Activated CD4-positive, CD25-positive, alpha-beta regulatory T cell (primary cell): Measurements from ENCODE around the gene PRICKLE2.

Experiments
- DNase-seq, 4 experiments: peaks; one replicate each; lab custom pipeline; 2025; lab: John Stamatoyannopoulos, UW

PRICKLE2 gene

DNA sequence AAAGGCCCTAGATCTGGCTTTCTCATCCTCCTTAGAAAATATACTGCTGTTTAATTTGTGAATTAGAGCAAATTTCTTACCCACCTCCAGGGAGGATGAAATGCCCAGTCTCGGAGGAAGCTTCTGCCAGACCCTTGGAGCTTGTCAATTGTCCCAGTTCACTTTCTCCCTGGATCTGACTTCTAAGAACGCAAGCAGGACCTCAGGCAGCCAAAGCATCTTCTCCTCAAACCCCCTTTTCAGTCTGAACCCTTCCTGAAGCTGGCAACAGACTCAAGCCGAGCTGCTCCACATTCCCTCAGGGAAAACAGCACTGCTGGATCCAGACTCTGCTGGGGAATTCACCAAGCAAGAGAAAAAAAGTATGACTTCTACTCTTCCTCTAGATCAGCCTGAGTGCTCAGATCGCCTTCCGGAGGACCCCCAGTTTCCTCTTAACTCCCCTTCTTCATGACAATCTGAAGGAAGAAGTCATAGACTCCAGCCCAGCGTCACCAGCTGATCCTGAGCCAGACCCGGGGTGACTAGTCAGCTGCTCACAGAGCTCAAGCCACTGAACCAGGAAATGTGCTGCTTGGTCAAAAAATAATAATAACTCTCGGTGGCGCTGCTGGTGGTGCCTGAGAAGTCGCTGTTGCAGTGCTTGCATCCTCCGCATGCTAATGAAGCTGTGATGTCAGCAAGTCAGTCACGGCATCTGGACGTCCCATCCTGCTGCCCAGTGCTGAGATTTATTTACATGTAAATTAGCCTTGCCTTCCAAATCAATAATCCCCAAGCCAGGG lies at the start of gene PRICKLE2:
TSS of gene PRICKLE2 (minus strand) at position 641 of the 785 bp plus-strand sequence. CDS start 26,539 bp downstream, outside the sequence.
- no peak for DNase-seq

GRCh38 chr3:64272842-64273241 lies 47.6 kb upstream of the PRICKLE2 start:
- no peak for DNase-seq

DNA sequence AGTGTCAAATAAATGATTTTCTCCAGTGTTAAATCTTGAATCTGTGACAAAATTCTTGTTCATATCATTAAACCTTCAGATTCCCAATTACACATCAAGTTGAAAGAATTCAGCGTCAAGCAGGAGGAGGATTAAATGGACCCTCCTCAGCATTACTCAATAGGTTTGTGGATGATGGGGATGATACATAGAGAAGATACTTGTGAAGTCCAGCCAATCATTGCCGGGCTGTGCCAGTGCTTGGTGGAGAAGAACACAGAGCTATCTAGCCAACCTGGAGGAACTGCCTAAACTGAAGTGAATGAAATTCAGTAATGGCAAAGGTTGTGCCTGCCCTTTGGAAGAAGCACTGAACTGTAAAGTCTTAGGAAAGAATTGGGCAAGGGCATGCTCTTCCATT lies 47.0 kb upstream of the PRICKLE2 start:
- DNase-seq: no peak

DNA sequence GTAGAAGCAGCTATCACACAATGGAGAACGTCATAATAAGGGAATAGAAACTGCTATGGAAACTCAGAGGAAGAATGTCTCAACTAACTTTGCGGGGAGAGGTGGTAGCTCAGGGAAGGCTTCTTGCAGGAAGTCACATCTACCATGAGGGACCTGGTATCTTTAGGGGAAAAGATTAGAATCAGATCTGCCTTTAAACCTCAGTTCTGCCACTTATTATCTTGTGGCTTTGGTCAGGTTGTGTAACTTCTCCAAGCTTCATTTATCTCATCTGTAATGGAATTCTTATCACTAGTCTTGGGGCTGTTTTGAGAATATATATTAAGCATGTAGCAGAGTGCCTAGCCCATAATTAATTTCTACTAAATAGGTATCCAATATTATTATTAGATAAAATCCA lies 46.4 kb upstream of the PRICKLE2 start:
- DNase-seq: no peak

GRCh38 chr3:64270866-64271260 lies 45.6 kb upstream of the PRICKLE2 start:
- DNase-seq: no peak

DNA sequence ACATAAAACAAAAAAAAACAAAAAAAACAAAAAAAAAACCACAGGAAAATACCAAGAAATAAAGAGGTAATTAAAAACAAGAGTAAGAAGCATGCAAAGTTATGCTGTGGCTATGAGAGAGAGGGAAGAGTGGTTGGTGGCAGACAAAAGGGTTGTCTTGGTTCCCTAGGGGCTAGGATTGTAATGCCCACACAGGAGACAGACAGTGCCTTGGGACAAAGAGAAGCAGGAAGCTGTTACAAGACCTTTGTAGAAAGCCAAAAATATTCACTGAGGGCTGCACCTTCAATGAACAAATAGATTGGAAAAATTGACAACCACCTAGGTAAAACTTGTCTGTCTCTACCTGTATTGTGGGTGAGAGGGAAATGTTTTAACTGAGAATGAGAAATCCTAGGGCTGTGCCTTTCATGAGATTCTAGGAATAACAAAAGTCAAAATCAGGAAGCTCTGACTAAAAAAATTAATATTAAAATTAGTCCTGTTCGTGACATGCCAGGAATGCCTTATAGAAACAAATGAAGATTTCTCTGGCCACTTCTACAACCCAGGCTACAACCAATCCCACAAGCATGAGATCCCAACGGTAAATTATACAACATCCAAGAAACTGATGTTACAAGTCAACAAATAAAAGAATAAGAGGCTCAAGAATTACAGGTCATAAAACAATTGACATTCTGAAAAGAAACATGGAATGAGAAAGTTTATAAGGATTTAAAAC lies 45.0 kb upstream of the PRICKLE2 start:
- DNase-seq: no peak

DNA sequence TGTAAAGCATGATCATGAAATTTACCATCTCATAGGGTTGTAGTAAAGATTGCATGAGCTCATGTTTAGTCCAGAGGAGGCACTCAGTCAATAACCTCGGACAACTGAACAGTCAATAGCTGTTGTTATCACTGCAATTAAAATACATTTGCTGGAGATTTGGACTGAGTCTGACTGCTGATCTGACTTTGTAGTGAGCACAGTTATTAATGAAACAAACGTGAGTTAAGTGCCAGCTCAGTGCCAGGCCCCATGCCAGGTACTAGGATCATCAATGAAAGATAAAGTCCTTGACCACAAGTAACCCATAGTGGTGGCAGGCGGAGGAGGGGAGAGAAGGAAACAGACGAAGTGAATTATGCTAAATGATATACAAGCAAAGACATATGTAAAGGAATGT lies 43.7 kb upstream of the PRICKLE2 start:
- DNase-seq: no peak

GRCh38 chr3:64267721-64268604 lies 42.7 kb upstream of the PRICKLE2 start:
- DNase-seq: no peak

DNA sequence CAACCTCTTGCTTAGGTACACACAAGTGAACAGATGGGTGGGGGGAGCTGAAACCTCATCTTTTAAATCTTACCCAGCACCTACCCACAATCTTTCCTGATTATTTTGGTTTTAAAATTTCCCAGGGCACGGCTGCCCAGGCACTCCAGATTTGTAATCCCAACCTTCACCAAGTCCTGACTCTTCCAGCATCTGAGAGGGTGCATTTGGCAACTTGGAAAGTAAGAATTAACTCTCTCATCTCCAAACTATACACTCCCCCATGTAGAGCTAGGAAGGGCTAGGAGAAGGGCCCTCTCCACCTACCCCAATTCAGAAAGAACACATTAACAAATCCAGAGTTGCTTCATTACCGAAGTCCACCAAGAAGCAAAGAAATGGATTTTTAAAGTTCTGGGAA lies 41.7 kb upstream of the PRICKLE2 start:
- no peak for DNase-seq

- no peak for DNase-seq
Observed at GRCh38 chr3:64266065-64266931, 41.0 kb upstream of the PRICKLE2 start.

DNA sequence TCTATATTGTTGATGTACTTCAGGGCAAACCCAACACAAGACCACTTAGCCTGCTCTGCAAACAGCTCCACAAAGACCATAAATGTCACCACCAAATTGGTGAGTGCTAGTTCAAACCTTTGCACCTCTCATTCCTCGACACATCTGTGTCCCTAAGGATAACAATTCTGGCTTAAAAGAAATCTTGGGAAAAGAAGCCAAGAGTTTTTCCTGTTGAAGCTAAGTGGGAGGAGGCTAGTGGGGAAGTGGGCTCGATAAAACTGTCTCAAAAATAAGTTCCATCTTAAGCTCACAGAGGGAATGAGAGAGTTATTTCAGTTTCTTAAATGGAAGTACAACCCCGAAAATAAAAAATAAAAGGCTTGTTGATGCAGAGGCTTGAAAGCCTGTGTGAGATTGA lies 40.4 kb upstream of the PRICKLE2 start:
- DNase-seq: no peak

DNA sequence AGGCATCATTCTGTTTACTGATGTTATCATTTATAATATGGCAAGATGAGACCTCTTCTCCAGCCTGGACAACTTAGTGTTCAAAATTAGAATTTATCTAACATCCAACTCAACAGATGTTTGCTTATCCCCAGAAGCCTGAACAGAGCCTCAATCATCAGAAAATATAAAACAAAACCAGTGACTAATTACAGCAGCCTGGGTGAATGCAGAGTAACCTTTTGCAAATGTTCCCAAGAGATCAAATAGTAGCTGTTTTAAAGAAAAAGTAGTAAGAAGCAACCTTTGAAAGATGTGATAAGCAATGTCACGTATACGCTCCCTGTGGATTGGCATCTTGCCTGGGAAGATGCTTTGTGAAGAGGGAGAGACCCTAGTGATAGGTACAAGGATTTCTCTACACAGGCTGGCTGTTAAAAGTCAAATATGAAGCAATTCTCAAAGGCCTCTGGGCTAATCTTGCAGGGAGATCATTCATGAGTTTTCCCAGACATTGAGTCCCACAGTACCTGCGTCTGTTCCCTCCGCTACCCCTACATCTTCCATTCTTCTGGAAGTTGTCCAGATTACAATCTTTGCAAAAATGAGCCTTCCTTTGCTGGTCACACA lies 39.3 kb upstream of the PRICKLE2 start:
- no peak for DNase-seq

DNA sequence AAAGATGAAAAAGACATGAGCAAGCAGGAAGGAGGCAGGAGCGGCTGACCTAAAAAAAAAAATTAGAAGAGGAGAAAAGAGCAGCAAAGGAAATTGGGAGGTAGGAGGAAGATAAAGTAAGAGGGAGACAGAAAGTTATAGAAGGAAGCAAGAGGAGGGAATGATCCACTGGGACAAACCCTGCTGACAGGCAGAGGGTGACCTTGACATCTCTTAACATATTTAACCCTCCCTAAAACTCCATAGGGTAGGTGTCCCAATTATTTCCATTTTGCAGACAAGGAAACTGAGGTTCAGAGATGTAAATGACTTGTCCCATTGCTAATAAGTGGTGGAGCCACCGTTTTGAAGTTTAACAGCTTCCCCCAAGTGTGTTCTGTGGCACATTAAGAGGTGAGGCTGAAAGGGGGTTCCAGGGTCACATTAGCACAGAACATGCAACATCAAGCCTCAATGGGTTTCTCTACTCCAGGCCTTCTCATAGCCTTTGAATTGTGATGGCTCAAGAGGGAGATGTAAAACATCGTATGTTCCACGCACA lies 37.4 kb upstream of the PRICKLE2 start:
- DNase-seq: no peak

DNA sequence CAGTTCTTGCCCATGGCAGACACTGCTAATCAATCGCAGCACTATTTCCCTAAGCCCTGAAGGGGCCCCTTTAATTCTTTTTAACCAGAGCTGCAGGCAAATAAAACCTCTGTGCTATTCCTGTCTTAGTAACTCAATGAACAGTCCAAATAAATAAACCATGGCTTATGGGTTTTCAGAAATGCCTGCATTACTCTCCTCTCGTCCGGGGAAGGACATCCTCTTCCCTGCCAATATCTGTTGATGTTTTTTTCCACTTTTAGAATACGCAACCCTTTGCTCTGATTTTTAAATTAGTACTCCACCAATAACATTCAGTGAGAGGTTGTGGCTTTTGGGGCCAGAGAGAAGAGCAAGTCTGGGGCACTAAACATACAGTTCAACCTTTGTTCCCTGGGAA lies 35.2 kb upstream of the PRICKLE2 start:
- no peak for DNase-seq

GRCh38 chr3:64259636-64260035 lies 34.4 kb upstream of the PRICKLE2 start:
- no peak for DNase-seq

- DNase-seq: no peak
Observed at GRCh38 chr3:64257100-64257755, 32.0 kb upstream of the PRICKLE2 start.

DNA sequence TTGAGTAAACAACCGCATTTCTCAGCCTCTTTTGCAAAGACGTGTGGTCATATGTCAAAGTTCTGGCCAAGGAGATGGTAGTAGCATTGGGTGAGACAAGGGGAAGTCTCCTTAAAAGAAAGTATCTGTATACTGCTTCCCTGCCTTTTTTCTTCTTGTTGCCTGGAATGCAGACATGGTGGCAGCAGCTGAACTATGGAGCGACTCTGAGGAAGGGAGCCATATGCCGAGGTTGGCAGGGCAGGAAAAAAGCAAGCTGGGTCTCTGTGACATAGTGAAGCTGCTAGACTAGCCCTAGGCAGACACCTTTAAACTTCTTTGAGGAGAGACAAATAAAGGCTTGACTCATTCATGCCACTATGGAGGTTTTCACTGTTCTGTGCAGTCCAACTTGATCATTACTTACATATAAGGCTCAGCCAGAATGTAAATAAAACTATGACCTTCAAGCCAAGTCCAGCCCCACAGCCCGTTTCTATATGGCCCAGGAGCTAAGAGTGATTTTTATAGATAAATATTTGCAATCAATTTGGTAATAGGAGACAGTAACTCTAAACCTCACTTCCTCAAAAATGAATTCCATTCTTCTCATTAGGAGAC lies 30.6 kb upstream of the PRICKLE2 start:
- DNase-seq: no peak

DNA sequence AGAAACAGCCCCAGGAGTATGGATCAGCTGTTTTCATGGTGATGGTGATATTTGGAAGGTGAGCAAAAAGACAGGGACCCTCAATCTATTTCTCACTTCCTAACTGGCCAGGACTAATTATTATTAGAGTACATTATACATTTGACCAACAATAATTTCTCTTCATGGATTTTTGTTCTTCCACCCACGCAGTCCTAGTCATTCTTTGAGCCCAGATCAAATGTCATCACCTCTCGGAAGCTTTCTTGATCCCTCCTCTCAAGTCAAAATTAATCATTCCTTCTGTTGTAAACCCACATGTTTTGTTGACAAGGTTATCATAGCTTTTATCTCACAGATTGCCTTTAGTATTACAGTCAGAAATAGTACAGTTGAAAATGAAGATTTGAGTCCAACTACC lies 29.2 kb upstream of the PRICKLE2 start:
- DNase-seq: no peak

GRCh38 chr3:64253689-64254088 lies 28.4 kb upstream of the PRICKLE2 start:
- no peak for DNase-seq

- no peak for DNase-seq
Observed at GRCh38 chr3:64251019-64251418, 25.8 kb upstream of the PRICKLE2 start.
